Activated T-cell treated with anti-CD3 and anti-CD28 coated beads for 1 hour (primary cell): ENCODE measurements around the gene ENGASE.

Experiments
- DNase-seq: peaks from one replicate; pipeline ENCODE4 v3.0.0-alpha.2; 2020; ENCODE audit warnings: low read depth

Gene ENGASE

GRCh38 chr17:79080761-79081290, 6.2 kb downstream of the ENGASE start:
- DNase-seq, result no peak

GRCh38 chr17:79081571-79082276, 7.1 kb downstream of the ENGASE start:
- no peak for DNase-seq

GRCh38 chr17:79082311-79083190, 7.9 kb downstream of the ENGASE start:
- DNase-seq, result peak; percentile 41

GRCh38 chr17:79083191-79083971, 8.8 kb downstream of the ENGASE start:
- DNase-seq, result no peak

- DNase-seq, result no peak
Observed at GRCh38 chr17:79084291-79085153, 9.9 kb downstream of the ENGASE start.

- no peak for DNase-seq
Observed at GRCh38 chr17:79085154-79085920, 10.7 kb downstream of the ENGASE start.

GRCh38 chr17:79085921-79086551, 11.4 kb downstream of the ENGASE start:
- DNase-seq, result no peak

GRCh38 chr17:79086609-79087427, 12.2 kb downstream of the ENGASE start:
- DNase-seq, result no peak

GRCh38 chr17:79087428-79088143, 13.0 kb downstream of the ENGASE start:
- DNase-seq, result peak; percentile 74

- DNase-seq, result no peak
Observed at GRCh38 chr17:79088247-79088996, 13.8 kb downstream of the ENGASE start.

GRCh38 chr17:79088997-79089328, 14.3 kb downstream of the ENGASE start:
- DNase-seq, result no peak

- no peak for DNase-seq
Observed at GRCh38 chr17:79089720-79090442, 15.3 kb downstream of the ENGASE start.

GRCh38 chr17:79090443-79091225, 16.0 kb downstream of the ENGASE start:
- DNase-seq, result no peak

- DNase-seq, result no peak
Observed at GRCh38 chr17:79091226-79091670, 16.6 kb downstream of the ENGASE start.

- no peak for DNase-seq
Observed at GRCh38 chr17:79092567-79092966, 17.9 kb downstream of the ENGASE start.

GRCh38 chr17:79093270-79093669, 18.6 kb downstream of the ENGASE start:
- no peak for DNase-seq
